K562 (cell line): ENCODE measurements around the gene STUM. TPM values are rescaled to one million over a fixed set of nuclear protein-coding genes. Genes with fewer than 3 reads are reported as not detected.

Experiments used
- ATAC-seq: fragments of 200-7000 bp; cut with Tn5 transposase; 3 replicates; pipeline ENCODE4 v1.9.1; 2020; ENCODE audit warnings: moderate library complexity
- BruUV-seq: library from RNA; stranded (reverse); fragments of 400-500 nt; replicated peaks from 2 replicates; lab custom pipeline; 2021; lab: Mats Ljungman, UMichigan
- CTCF ChIA-PET: fragments of 300-600 bp; formaldehyde crosslinking; extraction: SDS; loops from one replicate; lab custom pipeline; 2021; ENCODE audit warnings: low intra/inter-chr PET ratio; lab: Yijun Ruan, JAX
- POLR2A ChIA-PET: fragments of 300-600, 350-650 bp; sonication (Branson Sonifier 250); formaldehyde crosslinking; extraction: SDS; loops from one replicate; lab custom pipeline; 2021; ENCODE audit warnings: antibody characterized with exemption, inconsistent platforms; lab: Yijun Ruan, JAX
- DNase-seq, 4 experiments: peaks; one replicate each; pipeline versions ENCODE4 v3.0.0 to v3.0.0-alpha.2; 2011 to 2018; ENCODE audit warnings: low spot score in 3 of 4, mixed read lengths in 3 of 4; ENCODE audit errors: extremely low read depth in 1 of 4
- FAIRE-seq: peaks from 2 replicates; lab custom pipeline; 2011; peaks lifted over from hg19 to GRCh38; lab: Jason Lieb, UNC
- H2AFZ ChIP-seq: 2 replicates; pipeline ENCODE4 v1.6.0; 2011; ENCODE audit warnings: low read depth, low read length, control low read depth, inconsistent platforms
- H3K27ac ChIP-seq: fragments of 200-600 bp; 3 replicates; pipeline ENCODE4 v1.8.0; 2011; ENCODE audit warnings: low read depth, mild to moderate bottlenecking, control low read depth, inconsistent platforms, low read length, moderate library complexity, mixed read lengths; ENCODE audit errors: extremely low read depth
- H3K27me3 ChIP-seq, 2 experiments: fragments of 300-600 bp in 1 of 2; 2 replicates in 1 of 2; 3 replicates in 1 of 2; pipeline versions ENCODE4 v1.6.0 to v1.8.0; 2011; ENCODE audit warnings: inconsistent platforms in 2 of 2, low read length in 2 of 2, mild to moderate bottlenecking in 1 of 2, mixed read lengths in 1 of 2, moderate library complexity in 1 of 2; ENCODE audit not compliant: control insufficient read depth in 2 of 2, insufficient read depth in 2 of 2
- H3K36me3 ChIP-seq: fragments of 300-600 bp; 3 replicates; pipeline ENCODE4 v1.8.0; 2011; ENCODE audit warnings: mild to moderate bottlenecking, low read length, inconsistent platforms; ENCODE audit not compliant: control insufficient read depth, insufficient read depth
- H3K4me1 ChIP-seq, 2 experiments: fragments of 200-600 bp in 1 of 2; replicated peaks in 1 of 2; 2 replicates in 1 of 2; 3 replicates in 1 of 2; pipeline versions ENCODE4 v1.5.1 to v1.8.0; 2011; ENCODE audit warnings: inconsistent platforms in 2 of 2, low read length in 2 of 2, mild to moderate bottlenecking in 1 of 2, mixed read lengths in 1 of 2, moderate library complexity in 1 of 2; ENCODE audit not compliant: control insufficient read depth in 2 of 2, insufficient read depth in 2 of 2
- H3K4me2 ChIP-seq: 2 replicates; pipeline ENCODE4 v1.6.1; 2011; ENCODE audit warnings: low read length, control low read depth, inconsistent platforms, mixed read lengths; ENCODE audit not compliant: insufficient read depth
- H3K4me3 ChIP-seq: fragments of 200-600 bp; sonication (generic), shearing (Covaris generic); 2 replicates; pipeline ENCODE4 v1.5.1; 2016; ENCODE audit warnings: control low read depth, inconsistent platforms
- H3K79me2 ChIP-seq: fragments of 200-600 bp; 3 replicates; pipeline ENCODE4 v1.8.0; 2011; ENCODE audit warnings: low read length, inconsistent platforms; ENCODE audit not compliant: control insufficient read depth, insufficient read depth
- H3K9ac ChIP-seq, 2 experiments: 2 replicates each; pipeline versions ENCODE4 v1.6.0 to v1.6.1; 2011; ENCODE audit warnings: low read depth in 2 of 2, low read length in 2 of 2, control low read depth in 1 of 2, inconsistent platforms in 1 of 2, mild to moderate bottlenecking in 1 of 2, mixed read lengths in 1 of 2; ENCODE audit not compliant: insufficient read depth in 1 of 2
- H3K9me1 ChIP-seq: one replicate; pipeline ENCODE4 v1.6.0; 2011; ENCODE audit warnings: inconsistent platforms, mild to moderate bottlenecking, low read length, moderate library complexity; ENCODE audit not compliant: control insufficient read depth, insufficient read depth
- H3K9me3 ChIP-seq: replicated peaks from 2 replicates; pipeline ENCODE4 v1.5.1; 2011; ENCODE audit warnings: low read depth, low read length, inconsistent platforms; ENCODE audit not compliant: control insufficient read depth, insufficient read depth
- H4K20me1 ChIP-seq: replicated peaks from 2 replicates; pipeline ENCODE4 v1.6.1; 2011; ENCODE audit warnings: low read length, inconsistent platforms, mixed read lengths; ENCODE audit not compliant: control insufficient read depth, insufficient read depth
- CC2D1A ChIP-seq: fragments of 450-650 bp; IDR thresholded peaks from 2 replicates; pipeline ENCODE4 v1.6.1; 2017; ENCODE audit warnings: mild to moderate bottlenecking
- CCNT2 ChIP-seq: IDR thresholded peaks from 2 replicates; pipeline ENCODE4 v1.6.1; 2011; ENCODE audit warnings: borderline replicate concordance, low read depth, mild to moderate bottlenecking, moderate library complexity, mixed read lengths, low read length; ENCODE audit not compliant: insufficient read length; ENCODE audit errors: extremely low read depth
- CEBPG ChIP-seq, 3 experiments: fragments of 200-800 bp in 1 of 3; sonication (Bioruptor generic) in 1 of 3; sonication (generic) in 1 of 3; formaldehyde crosslinking in 1 of 3; IDR thresholded peaks in 2 of 3; conservative IDR thresholded peaks in 1 of 3; 2 replicates each; pipeline versions ENCODE4 v1.6.1 to v1.8.0; 2016 to 2022; ENCODE audit warnings: missing compliant biosample characterization in 2 of 3, missing genetic modification characterization in 2 of 3, mild to moderate bottlenecking in 1 of 3, missing genetic modification reagents in 1 of 3
- ESRRB ChIP-seq: fragments of 250-450 bp; sonication (Bioruptor Pico); IDR thresholded peaks from 2 replicates; pipeline ENCODE4 v1.5.0; 2020; ENCODE audit warnings: mild to moderate bottlenecking, moderate library complexity, borderline replicate concordance
- JUND ChIP-seq, 2 experiments: IDR thresholded peaks; 2 replicates in 1 of 2; 3 replicates in 1 of 2; pipeline ENCODE4 v1.6.1; 2011; ENCODE audit warnings: borderline replicate concordance in 2 of 2, low read depth in 2 of 2, low read length in 2 of 2, improper control_type of control experiment in 1 of 2, missing biosample characterization in 1 of 2, missing genetic modification characterization in 1 of 2, missing genetic modification reagents in 1 of 2
- KLF16 ChIP-seq: IDR thresholded peaks from 2 replicates; pipeline ENCODE4 v1.6.1; 2016; ENCODE audit warnings: antibody characterized with exemption
- SREBF1 ChIP-seq: fragments of 150-350 bp; IDR thresholded peaks from 2 replicates; pipeline ENCODE4 v1.6.1; 2014; ENCODE audit warnings: antibody characterized with exemption, low read depth, low read length, borderline replicate concordance
- ZNF121 ChIP-seq: sonication (generic); formaldehyde crosslinking; conservative IDR thresholded peaks from 2 replicates; pipeline ENCODE4 v1.8.0; 2022; ENCODE audit warnings: missing genetic modification reagents
- ZNF444 ChIP-seq: fragments of 250-450 bp; sonication (Bioruptor Pico); IDR thresholded peaks from 2 replicates; pipeline ENCODE4 v1.4.0; 2020; ENCODE audit warnings: mild to moderate bottlenecking, moderate library complexity
- ZNF445 ChIP-seq: fragments of 250-450 bp; sonication (Bioruptor Pico); IDR thresholded peaks from 2 replicates; pipeline ENCODE4 v1.4.0; 2020; ENCODE audit warnings: low read depth, mild to moderate bottlenecking, moderate library complexity
- ZNF76 ChIP-seq: fragments of 250-450 bp; sonication (Bioruptor Pico); IDR thresholded peaks from 2 replicates; pipeline ENCODE4 v1.4.0; 2020; ENCODE audit warnings: mild to moderate bottlenecking, moderate library complexity, borderline replicate concordance
- ZNF79 ChIP-seq: fragments of 250-450 bp; sonication (Bioruptor Pico); IDR thresholded peaks from 2 replicates; pipeline ENCODE4 v1.4.0; 2020; ENCODE audit warnings: low read depth, mild to moderate bottlenecking, moderate library complexity
- WGBS: fragments of 100-300 bp; shearing (Covaris generic); methylation state at CpG from one replicate; pipeline ENCODE4 v1.1.6; 2016; ENCODE audit warnings: low coverage, mixed read lengths; ENCODE audit not compliant: insufficient coverage; ENCODE audit errors: missing lambda C conversion rate; 5-methylcytosine and 5-hydroxymethylcytosine counted together
- in situ Hi-C: fragments of 300-500 bp; cut with MboI; formaldehyde crosslinking; loops from 4 replicates; pipeline ENCODE4 v1.15.0; 2018; ENCODE audit warnings: inconsistent platforms, mixed read lengths
- intact Hi-C: fragments of 100-400 bp; cut with micrococcal nuclease; formaldehyde crosslinking; loops from 2 replicates; pipeline ENCODE4 v1.14.2; 2022
- polyA plus RNA-seq, 8 experiments: library from polyadenylated mRNA; depleted of rRNA in 4 of 8; stranded (reverse) in 5 of 8; unstranded in 3 of 8; fragments of >200 nt; fragmentation: Nextera tagmentation in 2 of 8; fragmentation: Illumina TruSeq in 1 of 8; extraction: Ambion mirVana in 2 of 8; extraction: Trizol in 1 of 8; gene quantifications; 2 replicates each; pipeline versions ENCODE4 v1.2.1 to v1.2.3, GENCODE V29; 2011 to 2014; ENCODE audit warnings: inconsistent platforms in 1 of 8, missing spikeins in 1 of 8
- total RNA-seq, 7 experiments: library from RNA; depleted of rRNA in 6 of 7; stranded (reverse); fragments of >200 nt in 6 of 7; fragmentation: Illumina TruSeq in 2 of 7; extraction: Trizol in 2 of 7; gene quantifications; 2 replicates each; pipeline versions ENCODE4 v1.2.1 to v1.2.3, GENCODE V29; 2011 to 2021; ENCODE audit warnings: low replicate concordance in 1 of 7
- TF ChIP-seq, protein P1 (sequence below): sonication (generic); formaldehyde crosslinking; IDR thresholded peaks from 2 replicates; pipeline ENCODE4 v1.8.0; 2022; ENCODE audit warnings: missing genetic modification reagents, mild to moderate bottlenecking, moderate library complexity, borderline replicate concordance
- TF ChIP-seq, protein P2 (sequence below): fragments of 450-650 bp; IDR thresholded peaks from 2 replicates; pipeline ENCODE4 v1.6.1; 2016; ENCODE audit warnings: missing biosample characterization, missing genetic modification characterization
- TF ChIP-seq, protein P3 (sequence below): IDR thresholded peaks from 2 replicates; pipeline ENCODE4 v1.6.1; 2016; ENCODE audit warnings: missing genetic modification characterization, missing compliant biosample characterization
- TF ChIP-seq, protein P4 (sequence below): sonication (generic); formaldehyde crosslinking; IDR thresholded peaks from 2 replicates; pipeline ENCODE4 v1.9.0; 2022; ENCODE audit warnings: mild to moderate bottlenecking, missing genetic modification reagents

The STUM gene
- total and polyA plus RNA-seq, 9 of the 15 experiments (the other 6 are each of a cell fraction or from before 2014, with no cell fraction given): not detected

DNA sequence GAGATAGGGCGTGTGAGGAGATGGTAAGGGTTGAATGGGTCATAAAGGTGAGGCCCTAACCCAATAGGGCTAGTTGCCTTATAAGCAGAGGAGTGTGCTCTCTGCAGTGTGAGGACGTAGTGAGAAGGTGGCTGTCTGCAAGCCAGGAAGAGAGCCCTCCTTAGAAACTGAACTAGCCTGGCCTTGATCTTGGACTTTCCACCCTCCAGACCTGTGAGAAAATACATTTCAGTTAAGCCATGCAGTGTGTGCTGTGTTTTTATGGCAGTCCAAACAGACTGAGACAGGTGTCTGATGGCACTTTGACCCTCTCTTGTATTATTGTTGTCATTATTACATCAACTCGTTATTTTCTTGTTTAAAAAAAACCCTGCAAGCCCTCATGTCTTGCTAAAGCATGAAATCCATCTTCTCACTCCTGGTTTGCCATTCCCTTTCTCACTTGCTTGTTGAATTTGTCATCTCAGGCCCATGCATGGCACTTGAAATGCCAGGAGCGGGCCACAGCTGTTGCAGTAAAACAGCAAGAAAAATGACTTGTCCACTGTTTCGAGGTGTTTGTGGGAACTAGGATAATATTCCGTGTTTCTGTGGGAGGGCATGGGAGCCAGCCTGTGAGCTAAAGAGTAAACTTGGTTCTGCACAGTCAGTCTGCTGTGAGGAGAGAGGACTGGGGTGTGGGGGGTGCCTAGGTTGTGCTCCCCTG is 78.6 kb downstream of the STUM start:
- 9% methylated on average over 6 of the region's 6 CpGs for WGBS
- intact Hi-C loops: no loop called here
- Histone ChIP-seq H3K4me3 (no peak overlapping the region), H3K79me2 (no peaks in the 10 kb centered on the region), H3K4me2 (no peak overlapping the region), H3K4me1 (no peaks in the 10 kb centered on the region), H3K27me3 (peaks cover 3 to 50% of the 10 kb centered on the region in 2 experiments; a peak in 4 of 5 replicates), H3K9ac (no peak overlapping the region), H3K9me1 (no peaks in the 10 kb centered on the region), H2AFZ (no peak overlapping the region), H3K27ac (no peak overlapping the region), H3K9me3 (peaks cover 2% of the 10 kb centered on the region; the same call in 1 of the 2 replicates), H4K20me1 (0 out of 2 replicates have a peak, but pooled peaks cover 5% of the 10 kb centered on the region), H3K36me3 (no peaks in the 10 kb centered on the region)
- POLR2A ChIA-PET: interaction anchor here (0.8 to 1.0 kb wide), 3 partner anchors 9 to 189 kb away, joined by 3 to 6 read pairs (median 5); no protein-coding TSS in a partner anchor
- no TSS peak for BruUV-seq
- CTCF ChIA-PET: interaction anchor here (1.0 kb wide), 1 partner anchor 811 kb away, joined by 3 read pairs; no protein-coding TSS in a partner anchor
- ATAC-seq: no peak
- in situ Hi-C loops: no loop called here
- FAIRE-seq: no peak
- DNase-seq: no peak
- TF ChIP-seq, protein P1, sequence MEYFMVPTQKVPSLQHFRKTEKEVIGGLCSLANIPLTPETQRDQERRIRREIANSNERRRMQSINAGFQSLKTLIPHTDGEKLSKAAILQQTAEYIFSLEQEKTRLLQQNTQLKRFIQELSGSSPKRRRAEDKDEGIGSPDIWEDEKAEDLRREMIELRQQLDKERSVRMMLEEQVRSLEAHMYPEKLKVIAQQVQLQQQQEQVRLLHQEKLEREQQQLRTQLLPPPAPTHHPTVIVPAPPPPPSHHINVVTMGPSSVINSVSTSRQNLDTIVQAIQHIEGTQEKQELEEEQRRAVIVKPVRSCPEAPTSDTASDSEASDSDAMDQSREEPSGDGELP: no peak
- TF ChIP-seq CEBPG (CRISPR knock-in tag; IDR thresholded peaks at IDR 0.05): no peak
- no peak for TF ChIP-seq CEBPG (tag; conservative IDR thresholded peaks at IDR 0.05 in 1 of 2, IDR thresholded peaks at IDR 0.05 in 1 of 2)
- TF ChIP-seq SREBF1: no peak
- TF ChIP-seq CCNT2: no peak
- no peak for TF ChIP-seq ZNF445 (CRISPR knock-in tag)
- TF ChIP-seq ZNF76 (CRISPR knock-in tag): no peak
- no peak for TF ChIP-seq ZNF121 (CRISPR knock-in tag)
- no peak for TF ChIP-seq JUND (IDR thresholded peaks at IDR 0.05; ENCODE audit: borderline replicate concordance, low read depth, low read length)
- no peak for TF ChIP-seq JUND (tag; IDR thresholded peaks at IDR 0.05; ENCODE audit: borderline replicate concordance, low read depth, low read length)
- no peak for TF ChIP-seq ZNF444 (CRISPR knock-in tag)
- TF ChIP-seq KLF16: no peak
- TF ChIP-seq ESRRB (CRISPR knock-in tag): no peak
- TF ChIP-seq ZNF79 (CRISPR knock-in tag): no peak
- no peak for TF ChIP-seq CC2D1A
- TF ChIP-seq, protein P2, sequence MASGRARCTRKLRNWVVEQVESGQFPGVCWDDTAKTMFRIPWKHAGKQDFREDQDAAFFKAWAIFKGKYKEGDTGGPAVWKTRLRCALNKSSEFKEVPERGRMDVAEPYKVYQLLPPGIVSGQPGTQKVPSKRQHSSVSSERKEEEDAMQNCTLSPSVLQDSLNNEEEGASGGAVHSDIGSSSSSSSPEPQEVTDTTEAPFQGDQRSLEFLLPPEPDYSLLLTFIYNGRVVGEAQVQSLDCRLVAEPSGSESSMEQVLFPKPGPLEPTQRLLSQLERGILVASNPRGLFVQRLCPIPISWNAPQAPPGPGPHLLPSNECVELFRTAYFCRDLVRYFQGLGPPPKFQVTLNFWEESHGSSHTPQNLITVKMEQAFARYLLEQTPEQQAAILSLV (tag): no peak
- TF ChIP-seq, protein P3, sequence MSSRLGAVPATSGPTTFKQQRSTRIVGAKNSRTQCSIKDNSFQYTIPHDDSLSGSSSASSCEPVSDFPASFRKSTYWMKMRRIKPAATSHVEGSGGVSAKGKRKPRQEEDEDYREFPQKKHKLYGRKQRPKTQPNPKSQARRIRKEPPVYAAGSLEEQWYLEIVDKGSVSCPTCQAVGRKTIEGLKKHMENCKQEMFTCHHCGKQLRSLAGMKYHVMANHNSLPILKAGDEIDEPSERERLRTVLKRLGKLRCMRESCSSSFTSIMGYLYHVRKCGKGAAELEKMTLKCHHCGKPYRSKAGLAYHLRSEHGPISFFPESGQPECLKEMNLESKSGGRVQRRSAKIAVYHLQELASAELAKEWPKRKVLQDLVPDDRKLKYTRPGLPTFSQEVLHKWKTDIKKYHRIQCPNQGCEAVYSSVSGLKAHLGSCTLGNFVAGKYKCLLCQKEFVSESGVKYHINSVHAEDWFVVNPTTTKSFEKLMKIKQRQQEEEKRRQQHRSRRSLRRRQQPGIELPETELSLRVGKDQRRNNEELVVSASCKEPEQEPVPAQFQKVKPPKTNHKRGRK: no peak
- TF ChIP-seq, protein P4, sequence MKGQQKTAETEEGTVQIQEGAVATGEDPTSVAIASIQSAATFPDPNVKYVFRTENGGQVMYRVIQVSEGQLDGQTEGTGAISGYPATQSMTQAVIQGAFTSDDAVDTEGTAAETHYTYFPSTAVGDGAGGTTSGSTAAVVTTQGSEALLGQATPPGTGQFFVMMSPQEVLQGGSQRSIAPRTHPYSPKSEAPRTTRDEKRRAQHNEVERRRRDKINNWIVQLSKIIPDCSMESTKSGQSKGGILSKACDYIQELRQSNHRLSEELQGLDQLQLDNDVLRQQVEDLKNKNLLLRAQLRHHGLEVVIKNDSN (CRISPR knock-in tag): no peak
